Measurements from ENCODE around the gene UGT1A1.

UGT1A1 gene

GRCh38 chr2:233817995-233818638, 58.0 kb downstream of the UGT1A1 start:
- no peak for DNase-seq (ENCODE audit: low read depth)

DNA sequence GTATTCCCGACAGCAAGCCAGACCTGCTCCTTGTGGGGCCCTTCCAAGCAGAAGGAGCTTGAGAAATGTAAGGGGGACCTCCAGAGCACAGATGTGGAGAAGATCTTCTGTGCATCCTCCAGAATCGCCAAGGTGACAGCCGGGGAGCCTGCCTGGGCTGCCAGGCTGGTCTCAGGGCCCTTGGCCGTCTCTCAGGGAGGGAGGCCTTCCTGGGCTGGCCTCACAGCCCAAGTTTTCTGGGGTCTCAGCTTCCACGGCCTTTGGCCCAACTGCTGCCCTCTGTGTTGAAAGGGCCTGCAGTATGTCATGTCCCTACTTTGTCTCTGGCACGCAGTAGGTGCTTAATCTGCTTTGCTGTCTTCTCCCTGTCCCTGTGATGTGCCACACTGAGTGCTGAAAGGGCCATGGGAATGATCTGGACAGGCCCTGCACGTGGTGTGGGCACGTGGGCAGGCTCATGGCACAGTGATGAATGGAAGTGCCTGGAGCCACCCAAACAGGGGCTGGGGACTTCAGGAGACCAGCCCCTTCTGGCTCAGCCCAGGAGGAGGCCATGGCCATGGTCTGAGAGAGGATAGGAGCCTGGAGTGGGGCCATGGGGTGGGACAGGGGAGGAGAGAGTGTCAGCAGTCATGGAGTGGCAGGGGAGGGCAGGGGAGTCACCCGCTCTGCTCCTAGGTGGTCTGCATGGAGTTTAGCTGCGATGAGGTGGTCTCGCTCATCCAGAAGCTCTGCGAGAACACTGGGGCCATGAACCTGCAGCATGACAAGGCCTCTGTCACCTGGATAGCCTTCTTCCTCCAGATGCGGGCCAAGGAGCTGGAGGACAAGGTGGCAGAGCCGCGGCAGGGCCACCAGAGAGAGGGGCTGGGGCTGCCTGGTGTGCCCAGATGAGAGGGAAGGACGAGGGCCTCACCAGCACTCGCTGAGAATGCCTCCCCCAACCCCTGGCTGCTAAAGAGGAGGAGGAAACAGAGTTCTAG, 58.9 kb downstream of the UGT1A1 start:
- no peak for DNase-seq (ENCODE audit: low read depth)

DNA sequence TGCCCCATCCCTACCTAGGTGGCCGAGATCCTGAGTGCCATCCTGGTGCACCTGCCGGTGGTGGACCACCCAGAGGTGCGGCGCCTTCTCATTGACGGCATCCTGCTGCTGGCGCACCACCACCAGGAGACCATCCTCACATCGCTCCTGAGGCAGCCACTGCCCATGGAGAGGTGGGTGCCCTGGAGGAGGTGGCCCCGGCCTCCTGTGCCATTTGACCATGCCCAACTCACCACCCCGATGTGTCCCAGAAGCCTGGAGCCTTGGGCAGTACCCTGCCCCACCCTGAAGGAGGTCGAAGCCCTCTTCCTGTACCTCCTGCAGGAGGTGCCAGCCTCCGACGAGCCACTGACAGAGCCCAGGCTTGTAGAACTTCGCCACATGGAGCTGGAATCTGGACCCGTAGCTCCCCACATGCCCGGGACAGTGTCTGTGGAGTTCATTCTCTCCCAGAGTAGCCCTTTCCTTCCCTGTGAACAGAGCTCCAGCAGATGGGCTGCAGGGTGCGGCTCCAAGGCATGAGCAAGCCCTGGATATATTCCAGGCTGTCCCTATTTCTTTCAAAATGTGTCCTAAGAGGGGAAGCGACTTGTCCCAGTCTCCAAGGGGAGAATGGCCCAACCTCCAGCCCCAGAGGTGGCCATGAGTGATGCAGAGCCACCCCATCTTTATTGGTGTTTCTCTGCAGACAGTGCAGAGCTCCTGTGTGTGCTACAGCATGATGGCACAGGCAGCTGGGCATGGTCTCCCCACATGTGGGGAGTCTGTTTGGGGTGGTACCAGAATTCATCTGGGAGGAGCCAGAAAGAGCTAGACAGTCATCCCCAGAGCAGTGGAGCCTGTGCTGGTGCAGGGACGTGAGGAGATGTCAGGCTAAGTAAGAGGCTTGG, 60.1 kb downstream of the UGT1A1 start:
- no peak for DNase-seq (ENCODE audit: low read depth)

- DNase-seq (ENCODE audit: low read depth): no peak
Measured at GRCh38 chr2:233820774-233821105, 60.7 kb downstream of the UGT1A1 start.

GRCh38 chr2:233821196-233821595, 61.1 kb downstream of the UGT1A1 start:
- DNase-seq (ENCODE audit: low read depth): no peak

- no peak for DNase-seq (ENCODE audit: low read depth)
Measured at GRCh38 chr2:233821709-233822100, 61.6 kb downstream of the UGT1A1 start.

DNA sequence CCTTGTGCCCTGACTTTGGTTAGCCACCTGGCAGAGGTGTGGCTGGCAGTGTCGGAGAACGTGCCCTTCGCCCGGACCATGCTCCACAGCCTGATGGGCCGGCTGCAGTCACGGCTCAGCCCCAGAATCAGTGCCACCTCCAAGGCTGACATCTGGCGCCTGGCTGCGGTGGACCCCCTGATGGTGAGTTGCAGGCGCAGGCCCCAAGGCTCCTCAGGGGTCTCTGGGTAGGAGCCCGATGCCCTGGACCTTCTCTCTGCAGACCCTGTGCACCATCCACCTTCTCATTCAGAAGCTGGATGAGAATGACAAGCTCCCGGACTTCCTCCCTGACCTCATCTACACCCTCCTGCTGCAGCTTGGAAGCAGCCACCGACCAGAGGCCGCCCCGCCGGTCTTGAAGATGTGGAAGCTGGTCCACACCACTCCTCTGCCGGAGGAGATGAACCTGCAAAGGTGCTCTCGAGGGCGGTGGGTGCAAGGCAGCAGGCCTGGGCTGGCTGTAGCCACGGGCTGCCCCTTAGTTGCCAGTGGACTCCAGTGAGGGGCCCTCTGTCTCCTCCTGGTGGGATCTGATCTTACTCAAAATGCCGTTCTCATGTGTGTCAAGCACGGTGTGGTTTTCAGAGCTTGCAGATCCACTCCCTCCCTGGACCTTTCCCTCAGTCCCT, 62.2 kb downstream of the UGT1A1 start:
- no peak for DNase-seq (ENCODE audit: low read depth)
